Stimulated activated CD4-positive, alpha-beta T cell treated with anti-CD3 and anti-CD28 coated beads, Interleukin-1b, Interleukin-23, amount 100 ng/mL, for 48 hours (primary cell): Measurements from ENCODE around the gene MOV10L1.

Experiments used
- DNase-seq: peaks from one replicate; pipeline ENCODE4 v3.0.0-alpha.2; 2020

MOV10L1 gene

DNA sequence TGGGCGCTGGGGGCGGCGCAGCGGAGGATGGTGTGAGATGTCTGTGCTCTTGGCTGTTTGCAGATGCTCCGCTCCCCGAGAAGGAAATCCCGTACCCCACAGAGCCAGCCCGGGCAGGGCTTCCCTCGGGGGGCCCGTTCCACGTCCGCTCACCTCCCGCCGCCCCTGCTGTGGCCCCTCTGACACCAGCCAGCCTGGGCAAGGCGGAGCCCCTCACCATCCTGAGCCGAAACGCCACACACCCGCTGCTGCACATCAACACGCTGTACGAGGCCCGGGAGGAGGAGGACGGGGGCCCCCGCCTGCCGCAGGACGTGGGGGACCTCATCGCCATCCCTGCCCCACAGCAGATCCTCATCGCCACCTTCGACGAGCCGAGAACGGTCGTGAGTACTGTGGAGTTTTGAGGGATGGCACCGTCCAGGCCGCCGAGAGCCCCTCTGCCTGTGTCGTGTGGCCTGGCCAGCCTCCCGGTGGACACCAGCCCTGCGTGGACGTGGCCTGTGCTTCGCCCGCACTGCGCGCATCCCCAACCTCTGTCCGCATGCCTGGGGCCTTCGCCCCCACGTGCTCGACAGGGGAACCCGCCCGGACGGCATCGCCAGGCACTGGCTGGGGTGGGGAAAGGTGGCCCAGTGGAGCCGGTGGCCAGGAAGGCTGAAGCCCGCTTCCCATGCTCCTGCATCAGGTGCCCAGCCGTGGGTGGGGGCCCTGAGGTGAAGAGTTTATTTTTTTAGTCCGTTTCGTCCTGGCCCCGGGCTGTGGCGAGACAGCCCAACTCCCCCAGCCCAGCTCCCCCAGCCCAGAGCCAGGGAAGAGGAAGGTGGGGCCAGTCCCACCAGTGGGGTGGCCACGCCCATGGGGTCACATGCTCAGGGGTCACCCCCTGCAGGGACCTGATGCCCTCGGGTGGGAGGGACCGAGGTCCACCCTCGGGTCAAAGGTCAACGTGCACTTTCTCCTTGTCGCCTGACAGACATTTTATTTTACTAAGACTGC, 89.4 kb downstream of the MOV10L1 start:
- no peak for DNase-seq

DNA sequence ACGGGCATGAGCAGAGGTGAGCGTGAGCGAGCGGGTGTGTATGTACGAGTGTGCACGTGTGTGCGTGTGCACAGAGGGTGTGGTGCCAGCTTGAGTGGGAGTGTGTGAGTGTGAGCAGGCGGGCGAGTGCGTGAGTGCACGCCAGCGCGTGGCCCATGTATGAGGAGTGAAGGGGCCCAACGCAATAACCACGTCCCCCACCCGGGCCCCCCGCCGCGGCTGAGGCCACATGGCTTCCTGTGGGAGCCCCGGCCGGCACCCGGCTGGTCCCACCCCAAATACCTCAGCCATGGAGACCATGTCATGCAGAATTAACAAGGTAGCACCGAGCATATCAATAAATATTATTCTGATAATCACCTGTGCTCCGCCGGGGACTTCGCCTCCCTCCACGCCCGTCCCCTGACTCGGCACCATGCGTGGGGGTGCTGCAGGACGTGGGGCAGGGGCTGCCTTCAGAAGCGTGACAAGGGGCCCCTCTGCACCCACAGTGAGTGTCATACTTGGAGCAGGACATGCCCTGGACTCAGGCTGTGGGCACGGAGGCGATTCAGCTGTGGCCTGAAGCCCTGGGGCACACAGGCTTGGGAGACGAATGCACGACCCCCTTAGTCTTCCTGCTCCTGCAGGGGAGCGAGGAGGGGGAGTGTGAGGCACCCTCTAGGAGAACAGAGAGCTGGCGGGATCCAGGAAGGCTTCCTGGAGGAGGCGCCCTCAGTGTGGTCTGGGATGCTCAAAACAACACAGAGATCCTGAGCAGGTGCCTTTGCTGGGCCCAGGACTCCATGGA, 90.3 kb downstream of the MOV10L1 start:
- DNase-seq = no peak

DNA sequence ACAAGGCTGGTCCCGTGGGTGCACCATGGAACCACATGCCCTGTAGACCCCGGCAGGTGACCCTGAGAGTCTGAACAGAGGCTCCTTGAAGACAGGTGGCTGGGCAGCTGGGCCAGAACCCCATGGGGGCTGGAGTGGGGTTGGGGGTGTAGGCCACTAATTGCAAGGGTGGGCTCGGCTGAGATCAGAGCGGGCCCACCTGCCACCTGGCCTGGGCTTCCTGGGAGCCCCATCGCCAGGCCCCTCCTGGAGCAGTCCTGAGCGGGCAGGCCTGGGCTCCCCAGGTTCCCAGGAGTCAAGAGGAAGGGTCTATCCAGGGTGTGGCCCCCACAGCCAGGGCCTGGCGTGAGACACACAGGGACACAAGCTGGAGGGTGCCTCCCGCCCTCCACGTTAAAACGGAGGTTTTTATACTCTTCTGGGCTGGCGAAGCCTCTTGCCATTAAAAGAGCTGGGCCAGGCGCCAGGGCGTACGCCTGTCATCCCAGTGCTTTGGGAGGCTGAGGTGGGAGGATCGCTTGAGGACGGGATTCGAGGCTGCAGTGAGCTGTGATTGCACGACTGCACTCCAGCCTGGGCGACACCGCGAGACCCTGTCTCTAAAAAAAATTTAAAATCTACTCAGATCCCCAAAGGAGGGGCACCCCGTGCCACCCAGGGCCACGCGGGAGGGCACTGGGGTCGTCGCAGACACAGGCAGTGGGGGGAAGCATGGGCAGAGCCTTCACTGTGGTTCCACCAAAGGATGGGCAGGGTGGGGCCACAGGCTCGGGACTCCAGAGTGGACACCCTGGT, 91.1 kb downstream of the MOV10L1 start:
- DNase-seq = no peak

DNA sequence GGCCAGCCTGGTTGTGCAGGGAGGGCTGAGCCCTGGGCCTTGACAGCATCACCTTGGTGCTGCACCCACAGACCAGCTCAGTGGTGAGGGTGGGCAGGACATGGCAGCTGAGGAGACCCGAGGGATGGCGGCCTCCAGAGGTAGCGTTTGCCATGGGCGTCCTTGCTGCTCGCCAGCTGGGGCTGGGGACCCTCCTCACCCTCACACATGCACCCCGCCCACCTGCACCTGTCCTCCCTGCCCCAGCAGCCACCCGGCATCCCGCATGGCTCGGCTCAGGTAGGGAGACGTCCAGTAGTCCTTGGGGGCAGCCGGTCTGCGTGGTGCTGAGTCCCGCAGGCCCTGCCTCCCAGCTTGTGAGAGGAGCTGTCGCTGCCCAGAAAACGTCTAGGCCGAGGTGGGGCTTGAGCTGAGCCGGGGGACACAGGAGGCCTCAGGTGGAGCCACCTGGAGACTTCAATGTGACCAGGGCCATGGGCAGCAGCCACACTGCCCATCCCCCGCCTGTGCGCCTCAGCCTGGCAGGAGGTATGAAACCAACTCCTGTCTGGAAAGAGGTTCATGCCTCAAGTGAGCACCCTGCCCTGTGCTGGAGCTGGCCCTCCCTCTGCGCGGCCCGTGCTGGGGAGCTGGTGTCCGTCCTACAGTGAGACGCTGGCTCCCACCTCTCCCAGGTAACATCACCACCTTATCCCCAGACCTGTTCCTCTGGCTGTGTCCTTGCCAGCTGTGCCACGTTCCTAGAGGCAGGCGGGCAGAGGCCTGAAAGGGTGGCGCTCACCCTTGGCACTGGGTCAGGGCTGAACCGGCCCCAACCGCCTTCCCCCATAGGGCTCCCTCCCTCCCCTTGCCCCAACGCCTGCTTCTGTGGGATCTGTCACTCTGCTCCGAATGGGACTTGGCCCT, 92.6 kb downstream of the MOV10L1 start:
- no peak for DNase-seq

DNA sequence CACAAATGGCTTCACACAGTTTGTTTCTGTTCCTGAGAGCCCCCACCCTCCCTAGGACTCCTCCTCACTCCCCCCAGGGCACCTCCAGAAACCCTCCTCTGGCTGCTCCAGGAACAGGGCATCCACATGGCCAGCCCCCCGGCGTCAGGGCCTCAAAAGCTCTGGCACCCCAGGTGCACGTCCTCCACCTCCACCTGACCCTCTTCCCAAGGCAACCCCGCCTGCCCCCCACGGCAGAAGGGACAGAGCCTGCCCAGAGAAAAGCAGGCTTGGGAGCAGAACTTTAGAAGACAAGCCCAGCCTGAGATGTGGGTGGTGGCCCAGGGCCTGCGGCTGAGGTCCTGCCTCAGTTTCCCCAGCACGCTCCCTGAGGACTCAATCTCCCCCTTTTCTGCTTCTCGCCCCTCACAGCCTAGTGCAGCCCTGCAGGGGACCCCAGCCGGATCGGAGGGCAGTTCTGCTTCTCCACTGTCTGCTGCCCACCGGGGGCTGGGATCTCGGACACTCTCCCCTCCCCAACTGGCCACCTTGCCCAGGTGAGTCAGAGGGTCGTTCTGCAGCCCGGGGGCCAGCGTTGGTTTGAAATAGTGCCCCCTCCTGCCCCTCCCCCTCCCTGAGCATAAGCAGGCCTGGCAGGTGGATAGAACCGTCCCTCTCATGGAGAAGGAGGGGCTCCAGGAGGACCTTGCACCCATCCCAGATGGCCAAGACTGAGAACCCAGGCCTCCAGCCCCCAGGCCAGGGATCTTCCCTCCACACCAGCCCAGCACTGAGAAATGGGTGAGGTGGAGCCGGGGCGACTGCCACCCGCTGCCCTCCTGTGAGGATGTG, 93.5 kb downstream of the MOV10L1 start:
- no peak for DNase-seq

DNA sequence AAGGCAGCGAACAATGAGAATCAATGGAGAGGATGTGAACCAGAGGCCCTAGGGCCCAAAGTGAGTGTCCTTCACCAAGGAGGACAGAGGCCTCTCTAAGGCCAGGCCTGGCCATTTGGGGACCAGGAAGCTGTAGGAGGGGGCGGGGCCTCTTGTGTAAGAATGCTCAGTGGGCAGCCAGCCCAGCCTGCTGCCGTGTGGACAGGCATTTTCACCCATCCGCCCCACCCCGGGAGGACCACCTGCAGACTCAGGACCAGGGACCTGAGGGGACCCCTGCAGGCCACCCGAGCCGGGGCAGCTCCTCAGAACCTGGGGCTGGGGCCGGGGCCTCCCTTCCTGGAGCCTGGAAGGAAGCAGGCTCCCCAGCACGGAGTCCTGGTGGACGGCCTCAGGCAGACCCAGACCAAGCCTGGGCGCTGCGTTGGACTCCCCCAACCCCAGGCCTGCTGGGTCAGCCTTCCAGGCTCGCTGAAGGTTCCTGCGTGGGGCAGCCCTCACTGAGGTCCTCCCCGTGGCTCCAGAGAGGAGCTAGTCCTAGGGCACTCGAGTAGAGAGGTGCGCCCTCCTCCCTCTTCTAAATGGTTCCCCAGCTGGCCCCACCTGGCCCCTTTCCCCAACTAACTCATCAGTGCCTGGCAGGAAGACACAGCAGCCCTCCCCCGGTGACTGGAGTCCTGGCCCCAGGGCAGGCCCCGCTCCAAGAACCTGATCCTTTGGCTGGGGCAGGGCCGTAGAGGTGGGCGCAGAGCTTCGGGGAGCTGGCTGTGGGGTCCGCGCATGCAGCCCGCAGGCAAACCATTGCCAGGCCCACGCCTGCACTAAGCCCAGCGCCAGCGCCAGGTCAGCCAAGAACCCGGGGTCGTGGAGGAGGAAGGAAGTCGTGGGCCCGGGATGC, 94.4 kb downstream of the MOV10L1 start:
- no peak for DNase-seq

DNA sequence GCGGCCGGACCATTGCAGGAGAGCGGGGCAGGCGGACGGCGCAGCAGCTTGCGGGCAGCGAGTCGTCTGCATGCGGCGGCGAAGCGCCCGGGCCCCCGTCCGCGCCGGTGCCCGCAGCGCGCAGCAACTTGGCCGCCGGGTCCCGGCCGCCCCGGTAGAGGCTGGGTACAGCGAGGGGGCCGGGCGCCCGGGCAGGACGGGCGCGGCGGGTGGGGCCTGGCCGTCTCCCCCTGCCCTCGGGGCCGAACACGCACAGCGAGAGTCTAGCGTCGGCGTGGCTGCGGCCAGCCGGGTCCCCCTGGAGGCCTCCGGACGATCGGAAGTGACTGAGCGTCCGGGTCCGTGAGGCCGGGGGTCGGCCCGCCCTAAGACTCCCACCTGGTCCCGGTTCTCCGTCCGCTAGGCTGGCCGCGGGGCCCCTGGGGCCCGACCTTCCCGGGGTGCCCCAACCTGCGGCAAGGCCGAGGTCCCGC, 95.1 kb downstream of the MOV10L1 start:
- DNase-seq = no peak

DNA sequence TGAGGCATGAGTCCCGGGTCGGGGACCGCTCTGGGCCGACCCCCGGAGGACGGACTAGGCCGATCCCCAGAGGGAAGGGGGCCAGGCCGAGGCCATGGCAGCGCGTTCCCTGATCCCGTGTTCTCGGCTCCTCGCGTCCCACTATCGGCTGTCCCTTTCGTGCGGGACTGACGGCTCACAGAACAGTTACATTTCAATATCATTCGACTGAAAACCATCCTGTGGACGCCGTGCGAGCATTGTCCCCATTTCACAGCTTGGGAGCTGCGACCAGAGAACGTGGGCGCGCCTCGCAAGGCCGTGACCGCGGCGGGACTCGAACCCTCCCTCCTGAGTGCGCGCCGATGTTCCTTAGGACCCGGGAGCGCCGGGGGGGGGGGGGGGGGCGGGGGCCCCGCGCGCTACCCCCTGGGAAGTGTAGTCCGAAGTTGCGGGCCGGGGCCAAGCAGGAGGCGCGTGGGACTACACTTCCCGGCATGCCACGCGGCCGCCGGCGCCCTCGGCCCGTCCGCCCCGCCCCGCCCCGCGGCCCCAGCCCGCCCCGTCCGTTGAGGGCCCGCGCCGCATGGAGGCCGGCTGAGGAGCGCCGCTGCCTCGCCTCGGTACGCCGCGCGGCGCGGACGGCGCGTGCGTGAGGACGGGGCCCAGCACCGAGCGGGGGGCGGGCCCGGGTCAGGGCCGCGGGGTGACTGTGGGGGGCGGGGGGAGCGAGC, 95.7 kb downstream of the MOV10L1 start, which contains the start of gene TRABD:
TSS of gene TRABD (plus strand) at position 539 of the 713 bp plus-strand sequence. CDS start 7,148 bp downstream, outside the sequence.
- peak; percentile 90 for DNase-seq

DNA sequence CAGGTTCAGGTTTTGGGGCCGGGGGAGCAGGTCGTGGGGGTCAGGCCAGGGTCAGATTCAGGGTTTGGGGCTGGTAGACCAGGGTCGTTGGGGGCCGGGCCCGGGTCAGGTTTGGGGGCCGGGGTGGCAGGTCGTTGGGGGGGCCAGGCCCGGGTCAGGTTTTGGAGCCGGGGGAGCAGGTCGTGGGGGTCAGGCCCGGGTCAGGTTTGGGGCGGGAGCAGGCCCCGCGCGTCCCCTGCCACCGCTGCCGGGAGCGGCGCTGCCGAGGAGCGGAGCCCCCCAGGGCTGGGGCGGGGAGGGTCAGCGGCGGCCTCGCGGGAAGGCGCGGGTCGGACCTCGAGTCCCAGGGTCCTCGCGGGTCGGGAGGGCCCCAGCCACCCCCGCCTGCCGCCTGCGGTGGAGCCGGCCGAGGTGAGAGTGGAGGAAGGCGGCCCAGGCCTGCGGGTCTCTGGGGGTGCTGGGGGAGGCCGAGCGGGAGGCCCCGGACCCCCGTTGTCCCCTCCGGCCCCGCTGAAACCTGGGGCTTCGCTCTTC, 96.4 kb downstream of the MOV10L1 start:
- no peak for DNase-seq

DNA sequence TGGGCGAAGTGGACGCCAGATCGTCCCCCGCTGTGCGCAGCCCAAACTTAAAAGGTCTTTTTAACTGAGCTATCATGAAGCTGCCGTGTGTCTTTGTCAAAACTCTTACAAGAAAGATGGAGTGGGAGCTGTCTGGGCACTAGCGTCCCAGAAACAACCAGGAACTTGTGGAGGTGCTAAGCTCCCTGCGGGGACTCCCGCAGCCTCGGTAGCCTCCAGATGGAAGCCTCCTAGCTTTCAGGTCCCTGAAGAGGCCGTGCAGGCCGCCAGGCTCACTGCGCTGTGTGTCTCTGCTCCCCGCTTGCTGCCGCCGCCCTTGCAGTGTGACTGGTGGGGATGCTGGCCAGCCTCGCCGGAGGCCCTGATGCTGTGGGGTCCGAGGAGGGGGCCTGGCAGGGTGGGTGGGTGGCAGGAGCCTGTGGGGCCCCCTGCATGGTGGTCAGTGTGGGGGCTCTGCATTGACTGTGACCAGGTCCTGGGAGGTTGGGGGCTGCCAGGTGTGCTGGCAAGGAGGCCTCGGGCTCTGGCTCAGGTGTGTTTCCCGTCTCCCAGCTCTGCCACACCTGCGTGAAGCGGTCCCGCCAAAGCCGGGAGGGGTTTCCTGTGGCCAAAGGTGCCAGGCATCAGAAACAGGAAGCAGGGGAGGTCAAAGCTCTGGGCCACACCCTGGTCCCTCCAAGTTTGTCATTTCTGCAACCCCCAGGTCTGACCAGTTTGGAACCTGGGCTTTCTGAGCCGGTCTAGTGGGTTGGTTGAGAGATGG, 97.1 kb downstream of the MOV10L1 start:
- DNase-seq = no peak

DNA sequence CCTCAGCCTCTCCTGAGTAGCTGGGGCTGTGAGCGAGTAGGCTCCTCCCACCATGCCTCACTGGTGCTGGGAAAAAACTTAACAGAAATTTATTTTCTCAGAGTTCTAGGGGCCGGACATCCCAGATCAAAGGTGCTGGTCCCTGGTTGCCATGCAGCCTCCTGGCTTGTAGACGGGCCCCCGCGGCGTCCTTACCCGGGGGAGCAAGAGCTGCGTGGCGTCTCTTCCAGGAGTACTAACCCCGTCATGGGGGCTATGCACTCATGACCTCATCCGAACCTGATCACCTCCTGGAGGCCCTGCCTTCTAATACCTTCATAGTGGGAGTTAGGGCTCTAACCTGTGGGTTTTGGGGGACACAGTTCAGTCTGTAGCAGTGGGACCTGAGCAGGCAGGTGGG, 98.5 kb downstream of the MOV10L1 start:
- no peak for DNase-seq

DNA sequence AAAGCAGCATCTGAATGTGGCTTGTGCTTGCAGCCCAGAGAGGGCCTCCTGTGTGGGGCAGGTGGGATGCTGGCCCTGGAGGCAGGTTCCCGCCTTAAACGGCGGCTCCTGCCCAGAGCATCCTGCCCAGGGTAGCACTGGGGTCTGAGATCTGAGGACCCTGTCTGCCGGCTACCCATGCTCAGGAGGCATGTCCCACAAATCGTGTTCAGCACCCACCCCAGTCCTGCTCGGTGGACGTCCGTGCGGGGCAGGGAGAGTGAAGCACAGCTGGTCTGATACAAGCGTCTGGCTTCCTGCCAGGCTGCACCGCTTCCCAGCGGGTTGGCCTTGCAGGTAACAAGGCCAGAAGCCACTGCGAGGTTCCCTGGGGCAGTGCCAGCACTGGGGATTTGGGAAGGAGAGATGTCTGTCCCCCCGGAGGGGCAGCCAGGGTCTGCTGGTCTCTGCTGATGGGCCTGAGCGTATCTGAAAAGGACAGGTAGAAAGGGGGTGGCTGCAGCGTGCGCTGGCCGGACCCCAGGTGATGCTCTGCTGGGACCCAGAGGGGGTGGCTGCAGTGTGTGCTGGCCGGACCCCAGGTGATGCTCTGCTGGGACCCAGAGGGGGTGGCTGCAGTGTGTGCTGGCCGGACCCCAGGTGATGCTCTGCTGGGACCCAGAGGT, 99.5 kb downstream of the MOV10L1 start:
- no peak for DNase-seq

DNA sequence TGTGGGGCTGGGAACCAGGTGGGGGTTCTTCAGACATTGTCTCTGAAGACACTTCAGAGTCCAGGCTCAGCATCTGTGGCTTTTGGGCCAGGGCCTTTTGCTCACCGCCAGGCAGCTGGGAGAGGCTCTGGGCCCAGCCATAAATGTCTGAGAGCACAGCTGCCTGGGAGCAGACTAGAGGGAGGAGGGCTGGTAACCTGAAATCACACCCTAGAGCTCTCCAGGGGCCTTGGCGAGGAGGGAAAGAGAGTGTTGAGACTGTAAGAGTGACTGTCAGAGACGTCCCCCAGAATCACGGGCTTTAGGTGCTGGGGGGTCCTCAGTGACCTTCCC, 100.0 kb downstream of the MOV10L1 start:
- no peak for DNase-seq

DNA sequence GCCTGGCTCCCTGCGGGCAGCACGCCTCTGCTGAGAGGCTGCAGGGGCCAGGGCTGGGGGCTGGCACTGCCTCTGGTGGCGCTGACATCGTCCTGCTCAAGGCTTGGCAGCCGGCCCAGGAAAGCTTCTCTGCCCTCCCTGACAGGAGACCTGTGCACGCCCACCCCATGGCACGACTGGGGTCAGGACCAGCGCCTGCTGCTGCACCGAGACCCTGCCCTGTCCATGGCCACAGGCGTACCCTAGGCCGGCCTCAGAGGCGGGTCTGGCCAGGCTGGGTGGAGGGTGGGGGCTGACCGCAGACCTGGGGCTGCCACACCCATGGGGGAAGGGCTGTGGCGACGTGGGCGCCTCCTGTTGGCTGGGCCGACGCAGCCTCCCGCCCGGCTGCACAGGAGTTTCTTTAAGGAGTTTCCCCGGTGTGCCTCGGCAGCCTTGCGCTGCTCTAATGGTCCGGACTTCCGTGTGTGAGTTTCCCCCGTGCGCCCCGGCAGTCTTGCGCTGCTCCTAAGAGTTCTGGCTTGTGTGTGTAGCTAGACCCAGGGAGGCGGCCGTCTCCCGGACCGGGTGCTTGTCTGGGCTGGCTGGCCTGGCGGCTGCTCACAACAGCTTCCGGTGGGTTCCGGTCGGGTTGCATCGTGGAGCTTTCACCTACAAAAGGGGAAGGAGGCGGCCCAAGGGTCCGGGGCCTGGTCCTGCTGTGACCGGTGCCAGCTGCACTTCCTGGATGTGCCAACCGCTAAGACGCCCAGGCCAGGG, 100.6 kb downstream of the MOV10L1 start:
- peak; percentile 72 for DNase-seq

DNA sequence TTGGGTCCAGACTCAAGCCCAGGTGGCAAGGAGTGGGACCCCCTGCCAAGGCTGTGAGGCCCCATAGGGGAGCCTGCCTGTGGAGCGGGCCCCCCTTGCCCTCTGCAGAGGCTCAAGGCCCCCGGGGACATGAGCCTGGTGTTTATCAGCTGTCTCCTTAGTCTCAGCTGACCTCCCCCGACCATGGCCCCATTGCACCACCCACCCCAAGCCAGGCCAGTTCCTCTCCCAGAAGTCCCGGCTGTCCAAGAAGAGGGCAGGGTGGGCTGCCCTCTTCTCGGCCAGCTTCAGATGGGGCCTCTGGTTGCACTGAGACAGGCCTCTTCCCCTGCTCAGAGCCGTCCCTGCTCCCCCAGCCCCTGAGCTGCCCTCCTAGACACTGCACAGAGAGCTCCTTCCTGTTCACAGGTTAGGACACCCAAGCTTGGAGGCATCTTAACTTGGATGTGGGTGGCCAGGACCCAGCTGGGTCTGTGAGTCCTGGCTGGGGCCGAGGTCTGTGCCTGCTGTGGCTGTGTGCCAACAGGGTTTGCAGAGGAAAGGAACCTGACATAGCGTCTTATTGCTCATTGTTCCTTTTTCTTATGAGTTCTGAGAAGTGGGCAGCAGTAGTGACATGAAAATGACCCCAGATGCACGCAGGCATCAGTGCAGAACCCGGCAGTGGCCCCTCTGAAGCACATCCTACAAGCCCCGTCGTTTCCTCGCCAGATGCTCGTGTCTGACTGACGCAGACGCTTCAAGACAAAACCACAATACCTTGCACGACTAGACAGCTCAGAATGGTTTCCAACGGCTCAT, 101.3 kb downstream of the MOV10L1 start:
- peak; percentile 77 for DNase-seq
